Measurements from ENCODE around the gene TSHR.

GRCh38 chr14:81166121-81166520 is 210.7 kb downstream of the TSHR start:
- no peak for TF ChIP-seq CTCF (IDR thresholded peaks at IDR 0.05)
- no peak for TF ChIP-seq POLR2A (IDR thresholded peaks at IDR 0.05)
- TF ChIP-seq EP300 (IDR thresholded peaks at IDR 0.05), result no peak
